GM18520 (cell line): ENCODE data around the gene FBXO45.
"Not testable (repeated sequence)": the region's sequence is repeated elsewhere in the genome, so short reads cannot be mapped to it uniquely, and the experiment has no call there.

Experiments used
- ATAC-seq: cut with Tn5 transposase; IDR thresholded peaks from one replicate; pipeline ENCODE4 v1.9.1; 2021; ENCODE audit not compliant: unreplicated experiment

FBXO45 gene, protein sequence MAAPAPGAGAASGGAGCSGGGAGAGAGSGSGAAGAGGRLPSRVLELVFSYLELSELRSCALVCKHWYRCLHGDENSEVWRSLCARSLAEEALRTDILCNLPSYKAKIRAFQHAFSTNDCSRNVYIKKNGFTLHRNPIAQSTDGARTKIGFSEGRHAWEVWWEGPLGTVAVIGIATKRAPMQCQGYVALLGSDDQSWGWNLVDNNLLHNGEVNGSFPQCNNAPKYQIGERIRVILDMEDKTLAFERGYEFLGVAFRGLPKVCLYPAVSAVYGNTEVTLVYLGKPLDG

DNA sequence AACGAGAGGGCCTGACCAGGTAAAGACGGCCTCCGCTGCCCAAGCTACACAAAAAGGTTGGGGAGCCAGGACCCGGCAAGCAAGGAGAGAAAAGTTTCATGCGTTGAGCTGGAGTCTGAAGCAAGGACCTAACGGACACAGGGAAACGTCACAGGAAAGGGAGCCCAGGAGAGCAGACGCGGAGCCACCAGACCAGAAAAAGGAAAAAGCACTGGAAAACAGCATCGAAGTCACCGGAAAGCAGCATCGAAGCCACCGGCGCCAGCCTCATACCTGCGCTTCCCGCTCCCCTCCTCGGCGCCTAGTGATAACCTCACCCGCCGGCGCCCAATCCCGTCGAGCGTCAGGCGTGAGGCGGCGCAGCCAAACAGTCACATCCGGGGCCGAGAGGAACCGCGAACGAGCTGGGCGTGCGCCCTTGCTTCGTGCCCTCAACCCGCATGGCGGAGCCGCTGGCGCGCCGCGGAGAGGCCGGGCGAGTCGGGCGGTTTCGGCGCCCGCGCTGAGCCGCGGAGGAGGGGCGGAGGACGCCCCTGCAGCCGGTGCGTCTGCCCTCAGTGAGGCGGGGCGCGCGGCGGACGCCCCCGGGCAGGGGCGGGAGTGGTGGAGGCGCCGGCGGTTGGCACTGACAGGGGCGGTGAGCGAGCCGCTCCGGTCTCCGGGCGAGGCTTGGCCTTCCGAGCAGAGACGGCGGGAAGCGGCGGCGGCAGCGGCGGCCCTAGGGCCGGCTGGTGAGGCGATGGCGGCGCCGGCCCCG lies at the start of gene FBXO45, which contains the start of gene WDR53:
Gene FBXO45 (plus strand): TSS at position 415 of the 757 bp plus-strand sequence. CDS start 325 bp downstream, at position 740.
Gene WDR53 (minus strand): TSS at position 309 of the 757 bp plus-strand sequence. CDS start 7,079 bp downstream, outside the sequence.
- ATAC-seq: peak; percentile 92

GRCh38 chr3:196518966-196519717 lies 49.3 kb upstream of the FBXO45 start:
- ATAC-seq: no peak

- ATAC-seq: no peak
These were observed 48.8 kb upstream of the FBXO45 start for GRCh38 chr3:196519718-196520082.

- ATAC-seq: not testable (repeated sequence)
These were observed 47.2 kb upstream of the FBXO45 start for GRCh38 chr3:196521291-196521690.

DNA sequence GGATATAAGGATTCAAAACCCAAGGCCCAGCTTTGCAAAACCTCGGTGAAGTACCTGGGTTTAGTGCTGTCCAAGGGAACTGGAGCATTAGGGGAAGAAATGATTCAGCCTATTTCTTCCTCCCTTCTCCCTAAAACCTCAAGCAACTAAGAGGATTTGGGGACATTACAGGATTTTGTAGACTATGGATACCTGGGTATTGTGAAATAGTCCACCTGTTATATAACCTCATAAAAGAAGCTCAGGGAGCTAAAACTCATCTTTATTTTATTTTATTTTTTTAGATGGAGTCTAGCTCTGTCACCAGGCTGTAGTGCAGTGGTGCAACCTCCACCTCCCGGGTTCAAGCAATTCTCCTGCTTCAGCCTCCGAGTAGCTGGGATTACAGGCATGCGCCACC lies 44.6 kb upstream of the FBXO45 start:
- ATAC-seq: no peak

- ATAC-seq: no peak
These were observed 43.9 kb upstream of the FBXO45 start for GRCh38 chr3:196524527-196524926.

DNA sequence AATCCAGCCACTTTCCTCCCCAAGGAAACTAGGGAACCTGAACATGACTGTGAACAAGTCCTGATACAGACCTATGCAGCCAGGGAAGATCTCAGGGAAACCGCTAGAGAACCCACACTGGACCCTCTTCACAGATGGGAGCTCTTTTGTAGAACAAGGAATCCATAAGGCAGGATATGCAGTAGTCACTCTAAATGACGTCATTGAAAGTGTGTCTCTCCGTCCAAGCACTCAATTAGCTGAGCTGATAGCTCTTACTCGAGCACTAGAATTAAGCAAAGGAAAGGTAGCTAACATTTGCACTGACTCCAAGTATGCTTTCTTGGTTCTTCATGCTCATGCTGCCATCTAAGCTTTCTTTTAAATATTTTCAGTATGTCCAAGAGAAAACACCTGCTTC lies 43.3 kb upstream of the FBXO45 start:
- ATAC-seq: no peak

DNA sequence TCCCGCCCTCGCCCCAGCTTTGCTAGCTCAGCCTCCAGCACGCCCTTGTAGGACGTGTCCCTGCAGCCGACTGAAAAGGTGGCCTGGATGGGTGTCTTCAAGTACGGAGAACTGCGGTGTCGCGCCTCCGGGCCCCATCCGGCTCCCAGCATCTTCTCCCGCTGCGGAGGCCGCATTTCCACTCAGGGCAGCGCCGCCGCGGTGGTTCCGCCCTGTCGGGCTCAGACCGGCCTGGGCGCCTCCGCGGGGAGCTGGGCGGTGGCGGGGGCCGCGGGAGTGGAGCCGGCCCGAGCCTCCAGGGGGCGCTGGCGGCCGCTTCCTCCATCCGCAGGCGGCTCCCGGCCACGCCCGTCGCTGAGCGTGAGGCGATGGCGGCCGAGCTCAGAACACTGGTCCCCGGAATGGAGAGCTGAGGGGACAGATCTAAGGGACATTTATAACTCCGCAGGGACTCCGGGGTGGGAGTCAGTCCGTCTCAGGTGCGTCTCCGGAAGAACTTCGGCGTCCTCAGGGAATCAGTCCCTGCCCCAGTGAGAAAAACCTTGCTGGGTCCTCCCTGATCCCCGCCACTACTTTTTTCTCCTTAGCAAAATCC lies 39.7 kb upstream of the FBXO45 start:
- peak; percentile 52 for ATAC-seq

DNA sequence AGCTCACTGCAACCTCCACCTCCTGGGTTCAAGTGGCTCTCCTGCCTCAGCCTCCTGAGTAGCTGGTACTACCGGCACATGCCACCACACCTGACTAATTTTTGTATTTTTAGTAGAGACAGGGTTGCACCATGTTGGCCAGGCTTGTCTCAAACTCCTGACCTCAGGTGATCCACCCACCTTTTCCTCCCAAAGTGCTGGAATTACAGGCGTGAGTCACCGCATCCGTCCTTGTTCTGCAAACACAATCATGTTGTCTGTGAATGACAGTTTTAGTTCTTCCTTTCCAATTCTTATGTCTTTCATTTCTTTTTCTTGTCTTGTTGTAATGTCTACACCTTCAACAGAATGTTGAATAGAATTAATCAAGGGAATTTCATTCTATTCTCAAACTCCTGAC lies 37.0 kb upstream of the FBXO45 start:
- no peak for ATAC-seq

- ATAC-seq: no peak
These were observed 35.2 kb upstream of the FBXO45 start for GRCh38 chr3:196533260-196533681.

DNA sequence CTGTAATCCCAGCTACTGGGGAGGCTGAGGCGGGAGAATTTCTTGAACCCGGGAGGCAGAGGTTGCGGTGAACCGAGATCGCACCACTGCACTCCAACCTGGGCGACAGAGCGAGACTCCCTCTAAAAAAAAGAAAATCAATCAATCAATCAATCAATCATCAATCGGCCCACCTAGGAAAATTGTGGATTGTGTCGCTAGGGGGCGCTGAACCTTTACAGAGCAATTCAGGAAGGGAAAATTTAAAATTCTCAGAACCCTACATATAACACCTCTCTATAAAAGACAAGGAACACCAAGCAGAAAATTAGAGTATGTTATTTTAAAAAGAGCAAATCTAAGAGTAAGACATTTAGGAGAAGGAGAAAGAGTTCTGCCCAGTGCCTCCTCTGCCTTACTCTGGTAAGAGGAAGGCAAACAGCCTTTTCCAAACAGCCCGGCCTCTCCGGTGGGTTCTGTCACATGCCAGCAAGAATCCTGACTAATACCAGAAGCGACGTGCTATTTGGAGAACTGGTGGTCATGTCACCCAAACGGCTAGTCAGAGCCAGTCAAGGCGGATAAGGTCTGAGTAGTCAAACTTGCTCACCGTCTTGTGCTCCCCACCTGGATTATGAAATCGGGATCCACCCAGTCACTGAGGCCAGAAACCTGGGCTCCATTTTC lies 31.0 kb upstream of the FBXO45 start:
- ATAC-seq: no peak

DNA sequence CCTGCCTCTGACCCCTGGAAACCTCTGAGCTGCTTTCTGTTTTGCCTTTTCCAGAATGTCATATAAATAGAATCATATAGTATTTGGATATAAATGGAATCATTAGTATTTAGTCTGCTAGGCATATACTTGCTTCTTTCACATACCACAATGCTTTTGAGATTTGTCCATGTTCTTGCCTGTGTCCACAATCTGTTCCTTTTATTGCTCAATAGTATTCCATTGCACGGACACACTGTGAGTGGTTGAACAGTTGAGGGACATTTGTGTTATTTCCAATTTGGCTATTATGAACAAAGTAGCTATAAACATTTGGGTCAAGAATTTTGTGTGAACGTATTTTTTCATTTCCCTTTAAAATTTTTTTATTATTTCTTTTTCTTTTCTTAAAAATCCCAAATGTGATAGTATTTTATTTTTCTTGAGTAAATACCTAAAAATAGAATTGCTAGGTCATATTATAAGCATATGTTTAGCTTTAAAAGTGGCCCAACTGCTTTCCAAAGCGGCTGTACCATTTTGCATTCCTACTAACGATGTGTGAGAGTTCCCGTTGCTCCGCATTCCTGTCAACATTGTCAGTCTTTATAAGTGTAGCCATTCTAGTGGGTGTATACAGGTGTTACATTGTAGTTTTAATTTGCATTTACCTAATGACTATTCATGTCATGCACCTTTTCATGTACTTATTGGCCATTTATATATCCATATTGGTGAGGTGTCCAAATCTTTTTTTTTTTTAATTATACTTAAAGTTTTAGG lies 26.6 kb upstream of the FBXO45 start:
- no peak for ATAC-seq

DNA sequence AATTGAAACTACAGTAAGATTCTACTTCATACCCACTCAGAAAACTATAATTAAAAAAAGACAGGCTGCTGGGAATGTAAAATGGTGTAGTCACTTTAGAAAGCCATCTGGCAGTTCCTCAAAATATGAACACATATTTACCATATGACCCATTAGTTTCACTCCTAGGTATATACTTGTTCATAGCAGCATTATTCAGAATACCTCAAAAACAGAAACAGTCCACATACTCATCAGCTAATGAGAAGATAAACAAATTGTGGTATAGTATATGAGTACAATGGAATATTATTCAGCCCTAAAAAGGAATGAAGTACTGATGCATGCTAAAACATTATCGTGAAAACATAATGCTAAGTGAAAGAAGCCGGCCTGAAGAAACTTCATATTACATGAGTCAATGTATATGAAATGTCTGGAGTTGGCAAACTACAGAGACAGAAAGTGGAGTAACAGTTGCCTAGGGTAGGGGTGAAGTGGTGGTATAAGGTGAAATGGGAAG lies 23.9 kb upstream of the FBXO45 start:
- ATAC-seq: no peak

DNA sequence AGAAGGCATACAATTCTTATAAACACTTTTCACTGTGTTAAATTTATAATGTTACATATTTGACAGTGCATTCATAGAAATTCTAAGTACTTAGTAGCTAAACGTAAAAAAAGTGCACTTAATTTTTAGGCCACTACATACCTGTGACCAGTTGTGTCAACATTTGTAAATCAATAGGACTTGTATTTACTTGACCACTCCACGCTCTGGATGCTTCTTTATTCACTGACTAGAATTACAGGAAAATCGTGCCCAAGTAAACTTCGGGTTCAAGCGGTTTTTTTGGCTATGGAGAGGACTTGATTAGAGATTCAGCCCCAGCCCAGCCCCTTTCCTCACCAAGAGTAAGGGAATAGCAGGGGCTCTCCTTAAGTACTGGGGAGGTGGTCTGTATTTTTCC lies 21.9 kb upstream of the FBXO45 start:
- ATAC-seq: no peak

GRCh38 chr3:196547067-196547466 lies 21.4 kb upstream of the FBXO45 start:
- no peak for ATAC-seq

- ATAC-seq: not testable (repeated sequence)
These were observed 19.1 kb upstream of the FBXO45 start for GRCh38 chr3:196549312-196549711.

DNA sequence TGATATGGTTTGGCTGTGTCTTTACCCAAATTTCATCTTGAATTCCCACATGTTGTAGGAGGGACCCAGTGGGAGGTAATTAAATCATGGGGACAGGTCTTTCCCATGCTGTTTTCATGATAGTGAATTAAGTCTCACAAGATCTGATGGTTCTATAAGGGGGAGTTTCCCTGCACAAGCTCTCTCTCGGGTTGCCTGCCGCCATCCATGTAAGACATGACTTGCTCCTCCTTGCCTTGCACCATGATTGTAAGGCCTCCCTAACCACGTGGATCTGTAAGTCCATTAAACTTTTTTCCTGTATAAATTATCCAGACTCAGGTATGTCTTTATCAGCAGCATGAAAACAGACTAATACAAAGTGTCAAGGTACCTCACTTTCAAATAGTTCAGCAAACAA lies 18.3 kb upstream of the FBXO45 start:
- not testable (repeated sequence) for ATAC-seq

DNA sequence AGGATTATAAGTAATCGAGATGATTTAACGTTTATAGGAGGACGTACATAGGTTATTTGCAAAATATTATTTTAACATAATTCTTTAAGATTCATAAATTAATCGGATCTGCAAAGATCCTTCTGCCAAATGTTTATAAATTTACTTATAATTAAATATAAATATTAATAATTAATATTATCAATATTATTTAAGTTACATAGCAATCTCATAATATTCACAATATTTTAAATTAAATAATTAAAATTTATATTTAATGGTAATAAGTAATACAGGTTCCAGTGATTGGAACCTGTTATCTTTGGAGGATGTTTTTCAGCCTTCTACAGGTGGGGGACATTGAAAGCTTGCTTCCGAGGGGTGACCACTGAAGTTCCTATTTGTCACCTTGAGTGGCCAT lies 16.2 kb upstream of the FBXO45 start:
- no peak for ATAC-seq

- ATAC-seq: no peak
These were observed 14.9 kb upstream of the FBXO45 start for GRCh38 chr3:196553551-196553950.

GRCh38 chr3:196554205-196554604 lies 14.3 kb upstream of the FBXO45 start:
- ATAC-seq: no peak
